GM12878 (cell line): Measurements from ENCODE around the gene CDC42SE2.

ENCODE experiments used
- CEBPB ChIP-seq, 2 experiments: fragments of 150-350 bp in 1 of 2; IDR thresholded peaks; 2 replicates each; pipeline ENCODE4 v1.6.1; 2012 to 2014; ENCODE audit warnings: low read depth in 2 of 2, low read length in 2 of 2, borderline replicate concordance in 1 of 2, inconsistent platforms in 1 of 2
- FOS ChIP-seq: IDR thresholded peaks from 3 replicates; pipeline ENCODE4 v1.6.1; 2011; ENCODE audit warnings: borderline replicate concordance; ENCODE audit not compliant: insufficient read length; ENCODE audit errors: extremely low read depth
- MAX ChIP-seq: IDR thresholded peaks from 2 replicates; pipeline ENCODE4 v1.6.1; 2012; ENCODE audit warnings: low read depth, low read length, improper control_type of control experiment
- MTA3 ChIP-seq: IDR thresholded peaks from 2 replicates; pipeline ENCODE4 v1.6.1; 2012; ENCODE audit warnings: low read length, inconsistent platforms, borderline replicate concordance
- RAD21 ChIP-seq: IDR thresholded peaks from 2 replicates; pipeline ENCODE4 v1.6.1; 2011; ENCODE audit warnings: mild to moderate bottlenecking, low read depth, low read length, moderate library complexity; ENCODE audit not compliant: insufficient read depth
- TAF1 ChIP-seq: IDR thresholded peaks from 2 replicates; pipeline ENCODE4 v1.6.1; 2011; ENCODE audit warnings: mild to moderate bottlenecking, low read depth, low read length, borderline replicate concordance
- TARDBP ChIP-seq: IDR thresholded peaks from 2 replicates; pipeline ENCODE4 v1.6.1; 2016; ENCODE audit warnings: borderline replicate concordance
- ZSCAN29 ChIP-seq: fragments of 450-650 bp; IDR thresholded peaks from 2 replicates; pipeline ENCODE4 v1.6.1; 2017; ENCODE audit warnings: mild to moderate bottlenecking, moderate library complexity
- TF ChIP-seq, protein P1 (sequence below), 3 experiments: IDR thresholded peaks in 2 of 3; conservative IDR thresholded peaks in 1 of 3; 2 replicates each; pipeline ENCODE4 v1.5.1; 2011; ENCODE audit warnings: low read depth in 3 of 3, low read length in 3 of 3, mild to moderate bottlenecking in 3 of 3, control low read depth in 2 of 3, moderate library complexity in 2 of 3, inconsistent platforms in 1 of 3, mixed read lengths in 1 of 3; ENCODE audit not compliant: control insufficient read depth in 2 of 3, insufficient read depth in 1 of 3; ENCODE audit errors: extremely low read depth in 1 of 3

- no peak for TF ChIP-seq MAX
- TF ChIP-seq CEBPB (IDR thresholded peaks at IDR 0.05; ENCODE audit: borderline replicate concordance in 1 of 2, low read depth in 2 of 2, low read length in 2 of 2) = no peak
- TF ChIP-seq ZSCAN29 = no peak
- no peak for TF ChIP-seq MTA3
- TF ChIP-seq, protein P1, sequence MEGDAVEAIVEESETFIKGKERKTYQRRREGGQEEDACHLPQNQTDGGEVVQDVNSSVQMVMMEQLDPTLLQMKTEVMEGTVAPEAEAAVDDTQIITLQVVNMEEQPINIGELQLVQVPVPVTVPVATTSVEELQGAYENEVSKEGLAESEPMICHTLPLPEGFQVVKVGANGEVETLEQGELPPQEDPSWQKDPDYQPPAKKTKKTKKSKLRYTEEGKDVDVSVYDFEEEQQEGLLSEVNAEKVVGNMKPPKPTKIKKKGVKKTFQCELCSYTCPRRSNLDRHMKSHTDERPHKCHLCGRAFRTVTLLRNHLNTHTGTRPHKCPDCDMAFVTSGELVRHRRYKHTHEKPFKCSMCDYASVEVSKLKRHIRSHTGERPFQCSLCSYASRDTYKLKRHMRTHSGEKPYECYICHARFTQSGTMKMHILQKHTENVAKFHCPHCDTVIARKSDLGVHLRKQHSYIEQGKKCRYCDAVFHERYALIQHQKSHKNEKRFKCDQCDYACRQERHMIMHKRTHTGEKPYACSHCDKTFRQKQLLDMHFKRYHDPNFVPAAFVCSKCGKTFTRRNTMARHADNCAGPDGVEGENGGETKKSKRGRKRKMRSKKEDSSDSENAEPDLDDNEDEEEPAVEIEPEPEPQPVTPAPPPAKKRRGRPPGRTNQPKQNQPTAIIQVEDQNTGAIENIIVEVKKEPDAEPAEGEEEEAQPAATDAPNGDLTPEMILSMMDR (IDR thresholded peaks at IDR 0.05 in 2 of 3, conservative IDR thresholded peaks at IDR 0.05 in 1 of 3; ENCODE audit: control insufficient read depth in 2 of 3, extremely low read depth in 1 of 3, insufficient read depth in 1 of 3, low read depth in 3 of 3, low read length in 3 of 3) = no peak
- no peak for TF ChIP-seq TAF1
- no peak for TF ChIP-seq FOS
- no peak for TF ChIP-seq TARDBP
- TF ChIP-seq RAD21 = no peak
These were observed 43.3 kb upstream of the CDC42SE2 start for GRCh38 chr5:131220566-131220965.
